Measurements from ENCODE around the gene ADAMTSL1. TPM values are rescaled to one million over a fixed set of nuclear protein-coding genes. Genes with fewer than 3 reads are reported as not detected.
A peak's percentile ranks its signal among the peaks of the same experiment; 100 is the strongest.

The ADAMTSL1 gene
- total RNA-seq, 2 donors from 2014 or later = 1.5 TPM; not detected in 1

- TF ChIP-seq CTCF (conservative IDR thresholded peaks at IDR 0.05) = no peak
- Histone ChIP-seq H3K36me3 (ENCODE audit: control insufficient read depth, insufficient read depth, low read length) (no peaks in the 10 kb centered on the region), H3K27me3 (ENCODE audit: control insufficient read depth, insufficient read depth, low read length, poor library complexity, severe bottlenecking) (no peaks in the 10 kb centered on the region), H3K9ac (ENCODE audit: extremely low read depth, low read length, poor library complexity, severe bottlenecking) (no peak overlapping the region), H3K4me1 (ENCODE audit: control insufficient read depth, insufficient read depth, low read length) (no peaks in the 10 kb centered on the region), H3K9me3 (ENCODE audit: control insufficient read depth, low read length) (peaks cover 12% of the 10 kb centered on the region), H3K27ac (ENCODE audit: low read depth, low read length) (no peak overlapping the region), H3K4me3 (ENCODE audit: low read length) (no peak overlapping the region)
- DNase-seq = peak; percentile 56
- Mint-ChIP-seq H3K4me3 (no peak overlapping the region), H3K36me3 (ENCODE audit: low read depth) (peaks cover 2% of the 10 kb centered on the region), H3K27me3 (ENCODE audit: insufficient read depth) (no peaks in the 10 kb centered on the region), H3K27ac (no peak overlapping the region), H3K4me1 (peaks cover 23% of the 10 kb centered on the region), H3K9me3 (peaks cover 19% of the 10 kb centered on the region)
- WGBS, 2 experiments (ENCODE audit: insufficient coverage in 1 of 2, insufficient read length in 1 of 2) = 88 to 92% methylated on average over 5 to 11 of the region's 11 CpGs
Measured at GRCh38 chr9:18706648-18707047, 232.7 kb downstream of the ADAMTSL1 start.

- 91 to 93% methylated on average over 4 to 5 of the region's 5 CpGs for WGBS, 2 experiments (ENCODE audit: insufficient coverage in 1 of 2, insufficient read length in 1 of 2)
- H3K9me3 Mint-ChIP-seq = peaks cover 15% of the 10 kb centered on the region
- no peak for DNase-seq
- Histone ChIP-seq H3K4me3 (ENCODE audit: low read length) (no peak overlapping the region), H3K9ac (ENCODE audit: extremely low read depth, low read length, poor library complexity, severe bottlenecking) (no peak overlapping the region), H3K27me3 (ENCODE audit: control insufficient read depth, insufficient read depth, low read length, poor library complexity, severe bottlenecking) (no peaks in the 10 kb centered on the region), H3K4me1 (ENCODE audit: control insufficient read depth, insufficient read depth, low read length) (no peaks in the 10 kb centered on the region), H3K9me3 (ENCODE audit: control insufficient read depth, low read length) (peaks cover 8% of the 10 kb centered on the region), H3K36me3 (ENCODE audit: control insufficient read depth, insufficient read depth, low read length) (no peaks in the 10 kb centered on the region), H3K27ac (ENCODE audit: low read depth, low read length) (no peak overlapping the region)
- H3K4me3 Mint-ChIP-seq = no peak overlapping the region
- H3K27ac Mint-ChIP-seq = no peak overlapping the region
- TF ChIP-seq CTCF (conservative IDR thresholded peaks at IDR 0.05) = no peak
- H3K27me3 Mint-ChIP-seq (ENCODE audit: insufficient read depth) = no peaks in the 10 kb centered on the region
- peaks cover 2% of the 10 kb centered on the region for H3K36me3 Mint-ChIP-seq (ENCODE audit: low read depth)
- peaks cover 23% of the 10 kb centered on the region for H3K4me1 Mint-ChIP-seq
Measured at GRCh38 chr9:18707061-18707461, 233.1 kb downstream of the ADAMTSL1 start.

- no peaks in the 10 kb centered on the region for H3K4me1 ChIP-seq (ENCODE audit: control insufficient read depth, insufficient read depth, low read length)
- H3K9ac ChIP-seq (ENCODE audit: extremely low read depth, low read length, poor library complexity, severe bottlenecking) = no peak overlapping the region
- Mint-ChIP-seq H3K4me3 (no peak overlapping the region), H3K4me1 (peaks cover 23% of the 10 kb centered on the region), H3K27me3 (ENCODE audit: insufficient read depth) (no peaks in the 10 kb centered on the region), H3K9me3 (peaks cover 20% of the 10 kb centered on the region), H3K27ac (no peak overlapping the region), H3K36me3 (ENCODE audit: low read depth) (peaks cover 2% of the 10 kb centered on the region)
- H3K9me3 ChIP-seq (ENCODE audit: control insufficient read depth, low read length) = peaks cover 7% of the 10 kb centered on the region
- H3K27ac ChIP-seq (ENCODE audit: low read depth, low read length) = no peak overlapping the region
- H3K36me3 ChIP-seq (ENCODE audit: control insufficient read depth, insufficient read depth, low read length) = no peaks in the 10 kb centered on the region
- DNase-seq = no peak
- H3K4me3 ChIP-seq (ENCODE audit: low read length) = no peak overlapping the region
- no peaks in the 10 kb centered on the region for H3K27me3 ChIP-seq (ENCODE audit: control insufficient read depth, insufficient read depth, low read length, poor library complexity, severe bottlenecking)
- no peak for TF ChIP-seq CTCF (conservative IDR thresholded peaks at IDR 0.05)
- WGBS, 2 experiments (ENCODE audit: insufficient coverage in 1 of 2, insufficient read length in 1 of 2) = 94 to 95% methylated on average over 7 to 8 of the region's 8 CpGs
Measured at GRCh38 chr9:18707489-18708205, 233.7 kb downstream of the ADAMTSL1 start.

Data from endodermal cell (in vitro differentiated cells).